GM10266 (cell line): ENCODE measurements around the gene HYCC1.
"Not testable (repeated sequence)": the region's sequence is repeated elsewhere in the genome, so short reads cannot be mapped to it uniquely, and the experiment has no call there.

Source experiments
- DNase-seq: peaks from one replicate; pipeline ENCODE4 v3.0.0; 2012; ENCODE audit errors: extremely low spot score
- TF ChIP-seq, protein P1 (sequence below): IDR thresholded peaks from 2 replicates; pipeline ENCODE4 v1.5.1; 2012; ENCODE audit warnings: mild to moderate bottlenecking, low read depth; ENCODE audit not compliant: control insufficient read depth, insufficient read depth; ENCODE audit errors: missing control alignments

The HYCC1 gene

DNA sequence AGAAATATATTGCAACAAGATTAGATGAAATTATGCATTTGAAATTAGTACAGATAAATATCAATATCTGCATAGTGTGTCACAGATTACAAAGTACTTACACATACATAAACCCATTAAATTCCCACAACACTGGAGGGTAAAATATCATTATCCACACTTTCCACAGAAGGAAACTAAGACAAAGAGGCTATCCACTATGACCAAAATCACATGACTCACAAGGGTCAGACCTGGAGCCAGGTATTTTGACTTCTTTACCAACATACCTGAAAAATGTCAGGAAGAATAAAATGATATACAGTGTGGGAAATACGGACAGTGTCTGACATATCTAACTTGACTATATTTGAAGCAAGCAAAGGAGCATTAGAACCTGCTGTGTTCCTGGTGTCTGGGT is 34.1 kb downstream of the HYCC1 start:
- no peak for DNase-seq
- TF ChIP-seq, protein P1, sequence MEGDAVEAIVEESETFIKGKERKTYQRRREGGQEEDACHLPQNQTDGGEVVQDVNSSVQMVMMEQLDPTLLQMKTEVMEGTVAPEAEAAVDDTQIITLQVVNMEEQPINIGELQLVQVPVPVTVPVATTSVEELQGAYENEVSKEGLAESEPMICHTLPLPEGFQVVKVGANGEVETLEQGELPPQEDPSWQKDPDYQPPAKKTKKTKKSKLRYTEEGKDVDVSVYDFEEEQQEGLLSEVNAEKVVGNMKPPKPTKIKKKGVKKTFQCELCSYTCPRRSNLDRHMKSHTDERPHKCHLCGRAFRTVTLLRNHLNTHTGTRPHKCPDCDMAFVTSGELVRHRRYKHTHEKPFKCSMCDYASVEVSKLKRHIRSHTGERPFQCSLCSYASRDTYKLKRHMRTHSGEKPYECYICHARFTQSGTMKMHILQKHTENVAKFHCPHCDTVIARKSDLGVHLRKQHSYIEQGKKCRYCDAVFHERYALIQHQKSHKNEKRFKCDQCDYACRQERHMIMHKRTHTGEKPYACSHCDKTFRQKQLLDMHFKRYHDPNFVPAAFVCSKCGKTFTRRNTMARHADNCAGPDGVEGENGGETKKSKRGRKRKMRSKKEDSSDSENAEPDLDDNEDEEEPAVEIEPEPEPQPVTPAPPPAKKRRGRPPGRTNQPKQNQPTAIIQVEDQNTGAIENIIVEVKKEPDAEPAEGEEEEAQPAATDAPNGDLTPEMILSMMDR, result no peak

GRCh38 chr7:22979251-22979650 is 34.7 kb downstream of the HYCC1 start:
- TF ChIP-seq, protein P1, result no peak
- no peak for DNase-seq

DNA sequence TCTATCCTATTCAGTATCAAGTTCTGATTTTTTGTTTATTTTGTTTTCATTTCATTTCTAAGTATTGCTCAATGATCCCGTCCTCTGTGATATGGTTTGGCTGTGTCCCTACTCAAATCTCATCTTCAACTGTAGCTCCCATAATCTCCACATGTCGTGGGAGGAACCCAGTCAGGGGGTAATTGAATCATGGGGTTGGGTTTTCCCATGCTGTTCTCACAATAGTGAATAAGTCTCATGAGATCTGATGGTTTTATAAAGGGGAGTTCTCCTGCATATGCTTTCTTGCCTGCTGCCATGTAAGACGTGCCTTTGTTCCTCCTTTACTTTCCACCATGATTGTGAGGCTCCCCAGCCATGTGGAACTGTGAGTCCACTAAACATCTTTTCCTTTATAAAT is 39.3 kb downstream of the HYCC1 start:
- not testable (repeated sequence) for DNase-seq

DNA sequence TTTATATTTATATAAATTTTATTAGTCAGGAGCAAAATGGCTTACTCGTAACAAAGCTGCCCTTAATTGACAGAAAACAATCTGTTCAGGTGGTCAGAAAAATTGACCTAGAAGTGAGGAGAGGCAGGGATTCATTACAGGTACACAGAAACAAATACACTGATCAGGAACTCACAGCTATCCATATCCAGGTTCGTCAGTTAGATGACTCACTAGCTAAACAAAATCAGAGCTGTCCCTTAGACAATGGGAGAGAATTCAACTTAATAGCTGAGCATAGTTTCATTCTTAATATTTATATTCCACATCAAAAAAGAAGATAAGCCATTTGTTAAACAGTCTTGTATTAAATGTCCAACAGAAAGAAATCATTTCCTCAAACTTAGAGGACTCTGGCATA is 41.7 kb downstream of the HYCC1 start:
- no peak for DNase-seq
- TF ChIP-seq, protein P1, result no peak

- TF ChIP-seq, protein P1, result no peak
- no peak for DNase-seq
Observed at GRCh38 chr7:22969010-22969431, 44.9 kb downstream of the HYCC1 start.
